NB4 (cell line): ENCODE results near the gene WNT9B.

Experiments used
- DNase-seq: peaks from one replicate; pipeline ENCODE4 v3.0.0; 2010; ENCODE audit warnings: low read depth
- H3K4me3 ChIP-seq: one replicate; pipeline ENCODE4 v1.5.1; 2011; ENCODE audit warnings: mild to moderate bottlenecking, low read depth, low read length, moderate library complexity
- CTCF ChIP-seq: IDR thresholded peaks from one replicate; pipeline ENCODE4 v1.5.1; 2012; ENCODE audit warnings: low read depth, low read length
- MAX ChIP-seq: IDR thresholded peaks from 2 replicates; pipeline ENCODE4 v1.6.1; 2011; ENCODE audit warnings: low read depth, low read length
- MYC ChIP-seq: IDR thresholded peaks from 2 replicates; pipeline ENCODE4 v1.6.1; 2011; ENCODE audit warnings: low read depth, low read length
- POLR2A ChIP-seq: IDR thresholded peaks from 2 replicates; pipeline ENCODE4 v1.6.1; 2011; ENCODE audit warnings: mild to moderate bottlenecking; ENCODE audit not compliant: insufficient read length; ENCODE audit errors: extremely low read depth

WNT9B gene

GRCh38 chr17:46878055-46878454 lies 26.7 kb downstream of the WNT9B start:
- TF ChIP-seq POLR2A (no peak), MYC (no peak), MAX (no peak), CTCF (no peak)
- DNase-seq, result peak; percentile 13

GRCh38 chr17:46879101-46879500 lies 27.7 kb downstream of the WNT9B start:
- H3K4me3 ChIP-seq, result no peak overlapping the region
- DNase-seq, result no peak
- no peak for TF ChIP-seq MAX
- no peak for TF ChIP-seq CTCF
- no peak for TF ChIP-seq POLR2A
- no peak for TF ChIP-seq MYC

More at GRCh38 chr17:46878055-46878454, 26.7 kb downstream of the WNT9B start:
- H3K4me3 ChIP-seq, result no peak overlapping the region

GRCh38 chr17:46881015-46881414 lies 29.6 kb downstream of the WNT9B start:
- DNase-seq, result no peak
- H3K4me3 ChIP-seq, result no peak overlapping the region
- TF ChIP-seq MYC, result no peak

- no peak for TF ChIP-seq MYC
- TF ChIP-seq CTCF, result no peak
- DNase-seq, result no peak
Observed at GRCh38 chr17:46882666-46883065, 31.3 kb downstream of the WNT9B start.

GRCh38 chr17:46883871-46884520 lies 32.6 kb downstream of the WNT9B start:
- TF ChIP-seq MAX, result no peak
- TF ChIP-seq POLR2A, result no peak
- no peak for TF ChIP-seq CTCF
- TF ChIP-seq MYC, result no peak
- no peak for DNase-seq
- no peak overlapping the region for H3K4me3 ChIP-seq

More at GRCh38 chr17:46882666-46883065, 31.3 kb downstream of the WNT9B start:
- H3K4me3 ChIP-seq, result no peak overlapping the region

- TF ChIP-seq CTCF, result no peak
- no peak for TF ChIP-seq POLR2A
- TF ChIP-seq MYC, result no peak
- no peak for TF ChIP-seq MAX
- DNase-seq, result no peak
- H3K4me3 ChIP-seq, result no peak overlapping the region
Observed at GRCh38 chr17:46884552-46884951, 33.2 kb downstream of the WNT9B start.
